ENCODE results near the gene HLX.

DNA sequence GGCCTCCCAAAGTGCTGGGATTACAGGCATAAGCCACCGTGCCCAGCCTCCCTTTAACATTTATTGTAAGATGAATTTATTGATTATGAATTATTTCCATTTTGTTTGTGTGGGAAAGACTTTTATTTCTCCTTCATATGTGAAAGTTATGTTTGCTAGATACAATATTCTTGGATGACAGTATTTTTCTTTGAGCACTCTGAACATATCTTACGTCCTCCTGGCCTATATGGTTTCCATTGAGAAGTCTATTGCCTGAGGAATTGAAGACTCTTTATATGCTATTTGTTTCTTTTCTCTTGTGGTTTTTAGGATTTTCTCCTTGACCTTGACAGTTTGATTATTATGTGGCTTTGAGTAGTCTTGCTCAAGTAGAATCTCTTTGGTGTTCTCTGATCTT lies 26.8 kb upstream of the HLX start:
- TF ChIP-seq, protein P1, sequence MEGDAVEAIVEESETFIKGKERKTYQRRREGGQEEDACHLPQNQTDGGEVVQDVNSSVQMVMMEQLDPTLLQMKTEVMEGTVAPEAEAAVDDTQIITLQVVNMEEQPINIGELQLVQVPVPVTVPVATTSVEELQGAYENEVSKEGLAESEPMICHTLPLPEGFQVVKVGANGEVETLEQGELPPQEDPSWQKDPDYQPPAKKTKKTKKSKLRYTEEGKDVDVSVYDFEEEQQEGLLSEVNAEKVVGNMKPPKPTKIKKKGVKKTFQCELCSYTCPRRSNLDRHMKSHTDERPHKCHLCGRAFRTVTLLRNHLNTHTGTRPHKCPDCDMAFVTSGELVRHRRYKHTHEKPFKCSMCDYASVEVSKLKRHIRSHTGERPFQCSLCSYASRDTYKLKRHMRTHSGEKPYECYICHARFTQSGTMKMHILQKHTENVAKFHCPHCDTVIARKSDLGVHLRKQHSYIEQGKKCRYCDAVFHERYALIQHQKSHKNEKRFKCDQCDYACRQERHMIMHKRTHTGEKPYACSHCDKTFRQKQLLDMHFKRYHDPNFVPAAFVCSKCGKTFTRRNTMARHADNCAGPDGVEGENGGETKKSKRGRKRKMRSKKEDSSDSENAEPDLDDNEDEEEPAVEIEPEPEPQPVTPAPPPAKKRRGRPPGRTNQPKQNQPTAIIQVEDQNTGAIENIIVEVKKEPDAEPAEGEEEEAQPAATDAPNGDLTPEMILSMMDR (IDR thresholded peaks at IDR 0.05) = no peak
- TF ChIP-seq POLR2AphosphoS5 (IDR thresholded peaks at IDR 0.05) = no peak

All from stomach (tissue), 4 donors.